GM10266 (cell line): ENCODE results near the gene CYP2R1.

ENCODE experiments used
- DNase-seq: peaks from one replicate; pipeline ENCODE4 v3.0.0; 2012; ENCODE audit errors: extremely low spot score
- CTCF ChIP-seq: IDR thresholded peaks from 2 replicates; pipeline ENCODE4 v1.5.1; 2012; ENCODE audit warnings: mild to moderate bottlenecking, low read depth; ENCODE audit not compliant: control insufficient read depth, insufficient read depth; ENCODE audit errors: missing control alignments

CYP2R1 gene

GRCh38 chr11:14924318-14924717 lies 32.3 kb upstream of the CYP2R1 start:
- no peak for TF ChIP-seq CTCF
- DNase-seq: no peak

GRCh38 chr11:14916403-14916802 lies 24.4 kb upstream of the CYP2R1 start:
- no peak for TF ChIP-seq CTCF
- no peak for DNase-seq

- DNase-seq: no peak
Measured at GRCh38 chr11:14914536-14914935, 22.5 kb upstream of the CYP2R1 start.

DNA sequence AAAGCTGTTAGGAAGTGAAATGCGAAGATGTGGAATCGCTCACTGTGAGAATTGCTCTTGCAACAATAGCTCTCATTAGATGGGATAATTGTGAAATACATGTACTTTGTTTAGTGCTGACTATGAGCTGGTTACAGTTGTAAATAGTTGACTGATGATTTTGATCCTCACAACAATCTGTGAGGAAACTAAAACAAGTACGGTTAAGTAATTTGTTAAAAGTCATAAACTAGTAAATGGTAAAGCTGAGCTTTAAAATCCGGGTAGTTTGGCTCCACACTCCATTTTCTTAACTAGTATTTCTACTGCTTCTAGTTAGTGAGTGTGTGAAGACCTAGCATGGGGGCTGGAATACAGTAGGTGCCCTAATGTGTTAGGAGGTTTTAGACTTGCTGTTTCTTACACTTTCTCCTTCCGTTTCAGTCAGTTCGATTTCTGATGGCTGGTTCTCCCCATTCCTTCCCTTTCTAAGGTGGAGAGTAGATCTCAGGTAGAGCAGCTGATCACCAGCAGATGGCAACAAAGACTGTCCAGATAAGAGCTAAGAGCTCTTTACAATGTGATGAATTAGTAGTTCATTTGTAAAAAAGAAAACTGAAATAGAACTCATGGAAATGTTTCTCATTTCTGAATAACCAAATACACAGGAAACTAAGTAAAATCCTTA lies 16.3 kb upstream of the CYP2R1 start:
- peak; percentile 78 for TF ChIP-seq CTCF
- peak; percentile 44 for DNase-seq

More at GRCh38 chr11:14914536-14914935, 22.5 kb upstream of the CYP2R1 start:
- no peak for TF ChIP-seq CTCF

GRCh38 chr11:14907411-14908213 lies 15.6 kb upstream of the CYP2R1 start:
- DNase-seq: peak; percentile 35
- TF ChIP-seq CTCF: peak; percentile 91

GRCh38 chr11:14906993-14907392 lies 15.0 kb upstream of the CYP2R1 start:
- TF ChIP-seq CTCF: no peak
- DNase-seq: no peak

- TF ChIP-seq CTCF: no peak
- no peak for DNase-seq
Measured at GRCh38 chr11:14906578-14906977, 14.5 kb upstream of the CYP2R1 start.
